ENCODE results near the gene CABLES1.

The CABLES1 gene

GRCh38 chr18:23260926-23261590 lies 125.8 kb downstream of the CABLES1 start:
- Histone ChIP-seq H3K4me3 (ENCODE audit: low read depth, low read length) (no peak overlapping the region), H3K9me3 (ENCODE audit: control insufficient read depth, insufficient read depth, low read depth, low read length) (no peaks in the 10 kb centered on the region), H3K27ac (ENCODE audit: extremely low read depth, low read depth, low read length) (no peak overlapping the region), H3K4me1 (ENCODE audit: control insufficient read depth, insufficient read depth, low read length) (peaks cover 8% of the 10 kb centered on the region), H3K36me3 (ENCODE audit: control insufficient read depth in 2 of 2, insufficient read depth in 1 of 2, low read length in 2 of 2) (peaks cover 0 to 24% of the 10 kb centered on the region in 2 experiments; a peak in 1 of 3 replicates)
- TF ChIP-seq ZBTB6 (tag by site-specific recombination; IDR thresholded peaks at IDR 0.05), result no peak
- TF ChIP-seq ZNF488 (tag by site-specific recombination; IDR thresholded peaks at IDR 0.05), result no peak
- TF ChIP-seq ZNF518A (tag by site-specific recombination; conservative IDR thresholded peaks at IDR 0.05; ENCODE audit: low read depth), result no peak
- TF ChIP-seq ZNF266 (tag by site-specific recombination; IDR thresholded peaks at IDR 0.05; ENCODE audit: low read depth), result no peak
- no peak for TF ChIP-seq ZNF311 (tag by site-specific recombination; IDR thresholded peaks at IDR 0.05; ENCODE audit: borderline replicate concordance)
- TF ChIP-seq ZBTB7A (tag by site-specific recombination; IDR thresholded peaks at IDR 0.05; ENCODE audit: low read depth), result no peak
- TF ChIP-seq ZNF548 (tag by site-specific recombination; IDR thresholded peaks at IDR 0.05), result no peak
- TF ChIP-seq CTCF (tag by site-specific recombination; IDR thresholded peaks at IDR 0.05), result no peak
- TF ChIP-seq ZNF843 (tag by site-specific recombination; IDR thresholded peaks at IDR 0.05), result no peak
- TF ChIP-seq KLF1 (tag by site-specific recombination; IDR thresholded peaks at IDR 0.05), result no peak
- POLR2A ChIA-PET, result no interaction called here
- CTCF ChIA-PET, result interaction anchor here (0.6 to 1.1 kb wide), 3 partner anchors 11 to 173 kb away, joined by 3 to 4 read pairs (median 3); no protein-coding TSS in a partner anchor

GRCh38 chr18:23263551-23264235 lies 128.4 kb downstream of the CABLES1 start:
- Histone ChIP-seq H3K27ac (ENCODE audit: extremely low read depth, low read depth, low read length) (no peak overlapping the region), H3K4me3 (ENCODE audit: low read depth, low read length) (no peak overlapping the region), H3K4me1 (ENCODE audit: control insufficient read depth, insufficient read depth, low read length) (peaks cover 8% of the 10 kb centered on the region), H3K9me3 (ENCODE audit: control insufficient read depth, insufficient read depth, low read depth, low read length) (no peaks in the 10 kb centered on the region), H3K36me3 (ENCODE audit: control insufficient read depth in 2 of 2, insufficient read depth in 1 of 2, low read length in 2 of 2) (no peaks in the 10 kb centered on the region)
- TF ChIP-seq ZNF548 (tag by site-specific recombination; IDR thresholded peaks at IDR 0.05) (no peak), ZNF350 (tag by site-specific recombination; IDR thresholded peaks at IDR 0.05) (no peak), ZNF747 (tag by site-specific recombination; IDR thresholded peaks at IDR 0.05) (no peak), ZNF621 (tag by site-specific recombination; IDR thresholded peaks at IDR 0.05) (no peak), ZNF133 (tag by site-specific recombination; IDR thresholded peaks at IDR 0.05) (no peak), ZNF302 (tag by site-specific recombination; IDR thresholded peaks at IDR 0.05; ENCODE audit: low read depth) (no peak), GLI4 (tag by site-specific recombination; IDR thresholded peaks at IDR 0.05) (no peak), ZNF48 (tag by site-specific recombination; IDR thresholded peaks at IDR 0.05) (no peak), ZNF155 (tag by site-specific recombination; IDR thresholded peaks at IDR 0.05) (no peak), KLF1 (tag by site-specific recombination; IDR thresholded peaks at IDR 0.05) (no peak), OVOL3 (tag by site-specific recombination; IDR thresholded peaks at IDR 0.05) (no peak), OSR2 (tag by site-specific recombination; IDR thresholded peaks at IDR 0.05) (no peak), ZNF114 (tag by site-specific recombination; IDR thresholded peaks at IDR 0.05) (no peak), ZNF792 (tag by site-specific recombination; IDR thresholded peaks at IDR 0.05) (no peak), FEZF1 (tag by site-specific recombination; IDR thresholded peaks at IDR 0.05) (no peak), ZNF645 (tag by site-specific recombination; IDR thresholded peaks at IDR 0.05) (no peak)
- CTCF ChIA-PET, result interaction anchor here (1.4 kb wide), 1 partner anchor 132 kb away, joined by 3 read pairs; no protein-coding TSS in a partner anchor
- POLR2A ChIA-PET, result no interaction called here
